Measurements from ENCODE around the gene DENND4C. TPM values are rescaled to one million over a fixed set of nuclear protein-coding genes. Genes with fewer than 3 reads are reported as not detected.

The DENND4C gene
- polyA plus RNA-seq, 1 of the 3 experiments (the other 2 are of a cell fraction): 7.5 TPM

DNA sequence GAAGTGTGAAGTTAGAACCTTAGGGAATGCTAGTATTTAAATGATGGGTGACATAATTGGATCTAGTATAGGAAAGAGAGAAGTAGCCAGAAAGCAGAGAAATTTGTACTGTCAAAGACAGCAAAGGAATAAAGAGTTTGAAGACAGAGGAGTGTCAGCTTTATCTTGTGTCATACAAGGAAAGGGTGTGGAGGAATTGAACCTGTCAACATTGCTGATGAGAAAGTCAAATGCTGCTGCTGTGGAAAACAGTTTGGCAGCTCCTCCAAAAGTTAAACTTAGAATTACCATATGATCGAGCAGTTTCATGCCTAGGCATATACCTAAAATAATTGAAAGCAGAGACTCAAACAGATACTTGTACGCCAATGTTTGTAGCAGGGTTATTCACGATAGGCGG lies 63.7 kb downstream of the DENND4C start (continued):
- TF ChIP-seq ZBTB33 (IDR thresholded peaks at IDR 0.05; ENCODE audit: borderline replicate concordance, low read depth): no peak
- no peak for TF ChIP-seq EZH2phosphoT487 (IDR thresholded peaks at IDR 0.05; ENCODE audit: borderline replicate concordance, low read depth)
- TF ChIP-seq, protein P1, sequence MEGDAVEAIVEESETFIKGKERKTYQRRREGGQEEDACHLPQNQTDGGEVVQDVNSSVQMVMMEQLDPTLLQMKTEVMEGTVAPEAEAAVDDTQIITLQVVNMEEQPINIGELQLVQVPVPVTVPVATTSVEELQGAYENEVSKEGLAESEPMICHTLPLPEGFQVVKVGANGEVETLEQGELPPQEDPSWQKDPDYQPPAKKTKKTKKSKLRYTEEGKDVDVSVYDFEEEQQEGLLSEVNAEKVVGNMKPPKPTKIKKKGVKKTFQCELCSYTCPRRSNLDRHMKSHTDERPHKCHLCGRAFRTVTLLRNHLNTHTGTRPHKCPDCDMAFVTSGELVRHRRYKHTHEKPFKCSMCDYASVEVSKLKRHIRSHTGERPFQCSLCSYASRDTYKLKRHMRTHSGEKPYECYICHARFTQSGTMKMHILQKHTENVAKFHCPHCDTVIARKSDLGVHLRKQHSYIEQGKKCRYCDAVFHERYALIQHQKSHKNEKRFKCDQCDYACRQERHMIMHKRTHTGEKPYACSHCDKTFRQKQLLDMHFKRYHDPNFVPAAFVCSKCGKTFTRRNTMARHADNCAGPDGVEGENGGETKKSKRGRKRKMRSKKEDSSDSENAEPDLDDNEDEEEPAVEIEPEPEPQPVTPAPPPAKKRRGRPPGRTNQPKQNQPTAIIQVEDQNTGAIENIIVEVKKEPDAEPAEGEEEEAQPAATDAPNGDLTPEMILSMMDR (IDR thresholded peaks at IDR 0.05): no peak
- no peak for TF ChIP-seq RFX5 (IDR thresholded peaks at IDR 0.05; ENCODE audit: low read length)
- TF ChIP-seq MXI1 (IDR thresholded peaks at IDR 0.05; ENCODE audit: low read depth, low read length): no peak

DNA sequence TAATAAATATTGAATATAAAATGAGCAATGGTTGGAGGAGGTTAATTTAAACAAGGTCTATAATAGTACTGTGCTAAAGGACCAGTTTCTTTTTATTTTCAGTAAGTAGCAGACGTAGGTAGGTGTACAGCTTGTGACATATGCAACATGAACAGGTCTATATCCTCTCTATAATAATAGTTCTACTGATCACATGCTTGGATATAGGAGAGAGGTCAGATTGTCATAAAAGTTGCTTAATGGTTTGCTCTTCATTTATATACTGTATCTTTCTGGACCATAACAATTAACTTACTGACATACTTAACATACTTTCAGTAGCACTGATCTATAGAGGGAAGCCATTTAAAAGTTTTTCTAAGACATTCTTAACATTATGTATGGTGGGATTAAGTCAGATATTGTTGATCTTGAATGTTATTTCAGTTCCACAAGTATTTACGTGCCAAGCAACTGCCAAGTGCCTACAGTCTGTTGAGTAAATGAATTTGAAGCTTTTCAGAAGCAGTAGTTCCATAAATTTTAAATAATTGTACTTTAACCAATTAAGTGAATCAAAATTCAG lies 68.0 kb downstream of the DENND4C start:
- CTCF ChIA-PET: interaction anchor here (1.4 kb wide), 1 partner anchor 10 kb away, joined by 3 read pairs; no protein-coding TSS in a partner anchor
- DNase-seq: no peak
- 94% methylated on average over 2 of the region's 2 CpGs for WGBS (ENCODE audit: low lambda C conversion rate)
- Histone ChIP-seq H3F3A (replicated peaks; ENCODE audit: insufficient read depth) (no peaks in the 10 kb centered on the region), H3K9me2 (no peaks in the 10 kb centered on the region), H4K20me1 (ENCODE audit: insufficient read depth) (no peaks in the 10 kb centered on the region), H2AFZ (ENCODE audit: low read depth) (no peak overlapping the region), H3K79me2 (ENCODE audit: insufficient read depth) (no peaks in the 10 kb centered on the region), H3K9ac (no peak overlapping the region), H3K9me3 (no peaks in the 10 kb centered on the region), H3K4me1 (ENCODE audit: control insufficient read depth in 1 of 2, insufficient read depth in 2 of 2, low read depth in 1 of 2, low read length in 1 of 2) (no peaks in the 10 kb centered on the region), H3K27ac (ENCODE audit: low read depth in 2 of 2, low read length in 1 of 2) (no peak overlapping the region), H3K4me2 (no peak overlapping the region), H3K36me3 (replicated peaks in 1 of 2; ENCODE audit: control insufficient read depth in 1 of 2, insufficient read depth in 2 of 2, low read length in 1 of 2) (peaks cover 26 to 41% of the 10 kb centered on the region in 2 experiments), H3K4me3 (ENCODE audit: low read depth in 2 of 2, low read length in 1 of 2) (no peak overlapping the region), H3K27me3 (ENCODE audit: insufficient read depth) (no peaks in the 10 kb centered on the region)
- POLR2A ChIA-PET: no interaction called here
- TF ChIP-seq SMC3 (IDR thresholded peaks at IDR 0.05; ENCODE audit: low read depth, low read length): no peak
- TF ChIP-seq CHD2 (IDR thresholded peaks at IDR 0.05; ENCODE audit: low read length, partially characterized antibody): no peak
- no peak for TF ChIP-seq RXRA (IDR thresholded peaks at IDR 0.05; ENCODE audit: borderline replicate concordance, low read depth)
- TF ChIP-seq GABPA (IDR thresholded peaks at IDR 0.05; ENCODE audit: low read depth): no peak
- no peak for TF ChIP-seq REST (IDR thresholded peaks at IDR 0.05; ENCODE audit: low read depth, low read length)
- no peak for TF ChIP-seq RCOR1 (IDR thresholded peaks at IDR 0.05; ENCODE audit: low read length)
- no peak for TF ChIP-seq MAX (IDR thresholded peaks at IDR 0.05; ENCODE audit: low read depth)
- no peak for TF ChIP-seq EP300 (IDR thresholded peaks at IDR 0.05; ENCODE audit: borderline replicate concordance in 1 of 2, low read depth in 1 of 2, low read length in 1 of 2)
- no peak for TF ChIP-seq NRF1 (IDR thresholded peaks at IDR 0.05; ENCODE audit: low read depth, low read length)
- no peak for TF ChIP-seq NFIC (IDR thresholded peaks at IDR 0.05; ENCODE audit: borderline replicate concordance)
- no peak for TF ChIP-seq POLR2AphosphoS5 (IDR thresholded peaks at IDR 0.05; ENCODE audit: low read depth, low read length)
- no peak for TF ChIP-seq MXI1 (IDR thresholded peaks at IDR 0.05; ENCODE audit: low read depth, low read length)

Data from SK-N-SH (cell line).